ENCODE measurements around the gene U2AF1L4. TPM values are rescaled to one million over a fixed set of nuclear protein-coding genes. Genes with fewer than 3 reads are reported as not detected.
A peak's percentile ranks its signal among the peaks of the same experiment; 100 is the strongest.

Gene U2AF1L4
- total and polyA plus RNA-seq, 4 donors: 13.0 to 25.5 (median 17.8) TPM

DNA sequence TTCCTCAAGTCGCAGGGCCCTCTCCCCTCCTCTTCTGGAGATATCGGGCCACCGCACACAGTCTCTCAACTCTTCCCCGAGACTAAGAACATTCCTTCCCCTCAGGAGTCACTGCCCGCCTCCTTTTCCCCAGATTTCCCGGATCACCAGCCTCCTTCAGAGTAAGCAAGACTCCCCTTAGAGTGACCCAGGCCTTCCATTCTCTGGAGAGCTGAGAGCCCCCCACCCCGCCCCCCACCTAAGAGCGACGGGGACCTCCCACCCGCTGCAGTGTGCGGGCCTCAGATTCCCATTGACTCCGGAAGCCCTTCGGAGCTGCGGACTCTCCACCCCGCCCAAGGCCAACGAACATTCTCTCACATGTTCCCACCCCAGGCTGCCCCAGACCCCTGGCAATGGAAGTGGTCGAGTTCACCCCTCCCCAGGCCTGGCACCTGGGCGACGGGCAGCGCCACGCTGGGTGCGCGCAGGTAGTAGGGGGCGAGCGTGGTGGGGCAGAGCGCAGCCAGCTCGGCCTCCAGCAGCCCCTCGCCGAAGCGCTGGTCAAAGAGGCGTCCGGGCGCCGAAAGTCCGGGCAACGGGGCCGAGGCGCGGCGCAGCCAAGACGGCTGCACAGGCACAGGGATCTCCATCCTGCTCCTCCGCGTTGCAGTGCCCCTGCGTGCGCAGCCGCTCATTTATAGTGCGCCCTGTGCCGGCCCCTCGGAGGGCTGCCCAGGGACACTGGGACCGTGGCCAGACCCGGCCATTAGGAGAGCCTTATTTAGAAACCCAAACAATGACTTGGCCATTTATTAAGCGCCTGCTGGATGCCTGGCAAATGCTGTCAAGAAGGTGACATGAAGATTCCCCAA, 11.4 kb upstream of the U2AF1L4 start, which contains the start of gene HSPB6:
TSS of gene HSPB6 (minus strand) at position 653 of the 854 bp plus-strand sequence. CDS start at position 632, 21 bp downstream.
- DNase-seq (peak; percentile 88 to 92 (median 91)), ATAC-seq (ENCODE audit: insufficient read depth, low FRiP score) (no peak)
- Histone ChIP-seq H3K36me3 (ENCODE audit: control insufficient read depth in 4 of 4, insufficient read depth in 4 of 4, low read length in 4 of 4) (peaks cover 0 to 26% (median 17%) of the 10 kb centered on the region in 4 donors), H3K27me3 (ENCODE audit: control insufficient read depth in 3 of 3, insufficient read depth in 3 of 3, low read length in 2 of 3) (peaks cover 0 to 4% (median 0%) of the 10 kb centered on the region in 3 donors), H3K27ac (ENCODE audit: low read depth in 1 of 2, low read length in 1 of 2) (peak within 1 kb of the TSS; percentile 88 to 97), H3K9ac (ENCODE audit: insufficient read depth in 1 of 2, low read length in 2 of 2) (peak within 1 kb of the TSS in 1 of 2 donors; percentile 68), H3K9me3 (ENCODE audit: control insufficient read depth in 4 of 4, insufficient read depth in 3 of 4, low read length in 3 of 4) (peaks cover 0 to 4% (median 0%) of the 10 kb centered on the region in 4 donors), H3K4me1 (ENCODE audit: control insufficient read depth in 5 of 5, insufficient read depth in 5 of 5, low read length in 5 of 5) (peaks cover 0 to 32% (median 14%) of the 10 kb centered on the region in 5 donors), H3K4me3 (peak within 1 kb of the TSS; percentile 16)
- no peak for TF ChIP-seq CTCF (IDR thresholded peaks at IDR 0.05; ENCODE audit: control extremely low read depth, extremely low read depth)
- 3 to 9% methylated on average over 50 to 52 of the region's 52 CpGs for WGBS, 2 donors

- TF ChIP-seq CTCF (IDR thresholded peaks at IDR 0.05; ENCODE audit: control extremely low read depth, extremely low read depth): no peak
- Histone ChIP-seq H3K27ac (ENCODE audit: low read depth in 1 of 2, low read length in 1 of 2) (peak overlapping the region; percentile 88 to 97), H3K27me3 (ENCODE audit: control insufficient read depth in 3 of 3, insufficient read depth in 3 of 3, low read length in 2 of 3) (peaks cover 0 to 4% (median 0%) of the 10 kb centered on the region in 3 donors), H3K4me1 (ENCODE audit: control insufficient read depth in 5 of 5, insufficient read depth in 5 of 5, low read length in 5 of 5) (peaks cover 0 to 32% (median 14%) of the 10 kb centered on the region in 5 donors), H3K36me3 (ENCODE audit: control insufficient read depth in 4 of 4, insufficient read depth in 4 of 4, low read length in 4 of 4) (peaks cover 0 to 26% (median 17%) of the 10 kb centered on the region in 4 donors), H3K9me3 (ENCODE audit: control insufficient read depth in 4 of 4, insufficient read depth in 3 of 4, low read length in 3 of 4) (peaks cover 0 to 1% (median 0%) of the 10 kb centered on the region in 4 donors), H3K4me3 (no peak overlapping the region), H3K9ac (ENCODE audit: insufficient read depth in 1 of 2, low read length in 2 of 2) (peak overlapping the region in 1 of 2 donors; percentile 68)
- 23 to 26% methylated on average over 57 to 74 of the region's 74 CpGs for WGBS, 2 donors
- DNase-seq (peak; percentile 45 to 73 (median 61)), ATAC-seq (ENCODE audit: insufficient read depth, low FRiP score) (no peak)
These were observed 10.5 kb upstream of the U2AF1L4 start for GRCh38 chr19:35755550-35756376.

DNA sequence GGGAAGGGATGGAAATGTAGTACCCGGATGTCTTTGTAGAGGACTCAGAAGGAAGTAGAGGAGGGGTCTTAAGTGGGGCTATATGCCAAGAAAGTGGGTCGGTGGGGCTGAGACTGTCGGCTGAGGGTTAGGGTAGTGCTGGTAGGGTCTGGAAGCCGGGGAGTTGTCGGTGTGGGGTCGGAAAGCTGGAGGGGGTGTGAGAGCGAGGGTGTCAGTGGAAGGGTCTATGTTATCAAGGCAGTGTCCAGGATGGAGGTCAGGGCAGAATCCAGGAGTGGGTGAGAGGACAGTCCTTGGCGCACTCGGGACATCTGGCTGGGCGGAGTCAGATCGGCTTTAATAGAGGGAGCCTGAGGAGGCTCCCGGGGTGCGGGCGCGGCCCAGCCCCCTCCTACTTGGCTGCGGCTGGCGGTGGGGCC, 9.9 kb upstream of the U2AF1L4 start:
- no peak for TF ChIP-seq CTCF (IDR thresholded peaks at IDR 0.05; ENCODE audit: control extremely low read depth, extremely low read depth)
- Histone ChIP-seq H3K9me3 (ENCODE audit: control insufficient read depth in 4 of 4, insufficient read depth in 3 of 4, low read length in 3 of 4) (peaks cover 0 to 1% (median 0%) of the 10 kb centered on the region in 4 donors), H3K27ac (ENCODE audit: low read depth in 1 of 2, low read length in 1 of 2) (peak overlapping the region; percentile 88 to 97), H3K4me3 (no peak overlapping the region), H3K27me3 (ENCODE audit: control insufficient read depth in 3 of 3, insufficient read depth in 3 of 3, low read length in 2 of 3) (peaks cover 0 to 4% (median 0%) of the 10 kb centered on the region in 3 donors), H3K4me1 (ENCODE audit: control insufficient read depth in 5 of 5, insufficient read depth in 5 of 5, low read length in 5 of 5) (peaks cover 0 to 32% (median 14%) of the 10 kb centered on the region in 5 donors), H3K36me3 (ENCODE audit: control insufficient read depth in 4 of 4, insufficient read depth in 4 of 4, low read length in 4 of 4) (peaks cover 0 to 26% (median 15%) of the 10 kb centered on the region in 4 donors), H3K9ac (ENCODE audit: insufficient read depth in 1 of 2, low read length in 2 of 2) (peak overlapping the region in 1 of 2 donors; percentile 65)
- DNase-seq: no peak
- WGBS, 2 donors: 46 to 62% methylated on average over 13 to 17 of the region's 17 CpGs
- ATAC-seq (ENCODE audit: insufficient read depth, low FRiP score): no peak
